GM21526 (cell line): ENCODE measurements around the gene TMEM38A.
"Not testable (repeated sequence)": the region's sequence is repeated elsewhere in the genome, so short reads cannot be mapped to it uniquely, and the experiment has no call there.

ENCODE experiments used
- ATAC-seq: cut with Tn5 transposase; IDR thresholded peaks from one replicate; pipeline ENCODE4 v1.9.1; 2021; ENCODE audit warnings: moderate library complexity; ENCODE audit not compliant: unreplicated experiment, low FRiP score

TMEM38A gene

GRCh38 chr19:16637535-16637934 lies 23.4 kb upstream of the TMEM38A start:
- no peak for ATAC-seq

- no peak for ATAC-seq
Observed at GRCh38 chr19:16638666-16639065, 22.3 kb upstream of the TMEM38A start.

- no peak for ATAC-seq
Observed at GRCh38 chr19:16640951-16641350, 20.0 kb upstream of the TMEM38A start.

- no peak for ATAC-seq
Observed at GRCh38 chr19:16641695-16642094, 19.2 kb upstream of the TMEM38A start.

- ATAC-seq: no peak
Observed at GRCh38 chr19:16645140-16645539, 15.8 kb upstream of the TMEM38A start.

GRCh38 chr19:16649734-16650133 lies 11.2 kb upstream of the TMEM38A start:
- ATAC-seq: no peak

GRCh38 chr19:16650821-16651220 lies 10.1 kb upstream of the TMEM38A start:
- no peak for ATAC-seq

GRCh38 chr19:16651421-16652188 lies 9.3 kb upstream of the TMEM38A start:
- not testable (repeated sequence) for ATAC-seq

GRCh38 chr19:16652854-16653253 lies 8.1 kb upstream of the TMEM38A start:
- ATAC-seq: no peak

GRCh38 chr19:16654140-16654539 lies 6.8 kb upstream of the TMEM38A start:
- ATAC-seq: no peak

GRCh38 chr19:16654627-16655026 lies 6.3 kb upstream of the TMEM38A start:
- no peak for ATAC-seq

- no peak for ATAC-seq
Observed at GRCh38 chr19:16655727-16656126, 5.2 kb upstream of the TMEM38A start.

GRCh38 chr19:16657384-16657783 lies 3.6 kb upstream of the TMEM38A start:
- ATAC-seq: no peak

GRCh38 chr19:16659464-16659831 lies 1.5 kb upstream of the TMEM38A start:
- no peak for ATAC-seq

- peak; percentile 78 for ATAC-seq
Observed at GRCh38 chr19:16659832-16660708, 869 bp upstream of the TMEM38A start, which contains the start of gene SMIM7. TSS of gene SMIM7 (minus strand) at chr19:16660144. CDS start at chr19:16660110, 34 bp downstream.

GRCh38 chr19:16661480-16662034 lies 618 bp downstream of the TMEM38A start:
- ATAC-seq: no peak

- ATAC-seq: no peak
Observed at GRCh38 chr19:16668176-16668575, 7.2 kb downstream of the TMEM38A start.

- not testable (repeated sequence) for ATAC-seq
Observed at GRCh38 chr19:16668702-16669101, 7.8 kb downstream of the TMEM38A start.

GRCh38 chr19:16670291-16670690 lies 9.4 kb downstream of the TMEM38A start:
- ATAC-seq: no peak

- ATAC-seq: no peak
Observed at GRCh38 chr19:16671652-16672274, 10.8 kb downstream of the TMEM38A start.

- ATAC-seq: no peak
Observed at GRCh38 chr19:16673231-16673630, 12.3 kb downstream of the TMEM38A start.
